Endothelial cell of umbilical vein (primary cell): Measurements from ENCODE around the gene FMN2. TPM values are rescaled to one million over a fixed set of nuclear protein-coding genes. Genes with fewer than 3 reads are reported as not detected.

Source experiments
- BruUV-seq: library from RNA; stranded (reverse); fragments of 400-500 nt; replicated peaks from 2 replicates; lab custom pipeline; 2021; lab: Mats Ljungman, UMichigan
- CTCF ChIA-PET: fragments of 300-600, 350-600 bp; sonication (Branson Sonifier 250); formaldehyde crosslinking; loops from one replicate; lab custom pipeline; 2021; ENCODE audit warnings: antibody characterized with exemption, inconsistent platforms; lab: Charles Lee
- POLR2A ChIA-PET: fragments of 300-600, 350-600 bp; sonication (Branson Sonifier 250); formaldehyde crosslinking; loops from one replicate; lab custom pipeline; 2021; ENCODE audit warnings: antibody characterized with exemption, inconsistent platforms; lab: Charles Lee
- DNase-seq: peaks from one replicate; pipeline ENCODE4 v3.0.0-alpha.2; 2011; ENCODE audit warnings: low read depth, low spot score
- FAIRE-seq: peaks from 2 replicates; lab custom pipeline; 2011; peaks lifted over from hg19 to GRCh38; lab: Jason Lieb, UNC
- H2AFZ ChIP-seq: 2 replicates; pipeline ENCODE4 v1.6.0; 2012; ENCODE audit warnings: low read depth, low read length, control low read depth, inconsistent platforms
- H3K27ac ChIP-seq: 2 replicates; pipeline ENCODE4 v1.5.1; 2011; ENCODE audit warnings: low read depth, mild to moderate bottlenecking, control low read depth, low read length, moderate library complexity; ENCODE audit not compliant: insufficient read depth
- H3K27me3 ChIP-seq, 2 experiments: 2 replicates each; pipeline versions ENCODE4 v1.6.0 to v1.6.1; 2011; ENCODE audit warnings: low read length in 2 of 2, mixed read lengths in 1 of 2; ENCODE audit not compliant: control insufficient read depth in 2 of 2, insufficient read depth in 2 of 2
- H3K36me3 ChIP-seq, 2 experiments: 2 replicates in 1 of 2; 3 replicates in 1 of 2; pipeline ENCODE4 v1.5.1; 2011; ENCODE audit warnings: low read length in 2 of 2, mild to moderate bottlenecking in 1 of 2, moderate library complexity in 1 of 2; ENCODE audit not compliant: control insufficient read depth in 2 of 2, insufficient read depth in 2 of 2; ENCODE audit errors: extremely low read depth in 1 of 2
- H3K4me1 ChIP-seq: 3 replicates; pipeline ENCODE4 v1.5.1; 2011; ENCODE audit warnings: mild to moderate bottlenecking, low read length; ENCODE audit not compliant: control insufficient read depth, insufficient read depth; ENCODE audit errors: extremely low read depth
- H3K4me2 ChIP-seq: 2 replicates; pipeline ENCODE4 v1.6.1; 2011; ENCODE audit warnings: low read length, control low read depth, mixed read lengths; ENCODE audit not compliant: insufficient read depth
- H3K4me3 ChIP-seq, 3 experiments: fragments of 200-600 bp in 1 of 3; sonication (generic), shearing (Covaris generic) in 1 of 3; replicated peaks in 1 of 3; 2 replicates each; pipeline ENCODE4 v1.5.1; 2011 to 2016; ENCODE audit warnings: control low read depth in 3 of 3, low read length in 3 of 3, mild to moderate bottlenecking in 2 of 3, inconsistent platforms in 1 of 3, low read depth in 1 of 3, moderate library complexity in 1 of 3; ENCODE audit not compliant: insufficient read depth in 1 of 3
- H3K79me2 ChIP-seq: 2 replicates; pipeline ENCODE4 v1.6.0; 2012; ENCODE audit warnings: low read length, inconsistent platforms; ENCODE audit not compliant: control insufficient read depth, insufficient read depth
- H3K9ac ChIP-seq: replicated peaks from 2 replicates; pipeline ENCODE3; 2011; ENCODE audit warnings: low read length, control low read depth; ENCODE audit not compliant: insufficient read depth; ENCODE audit errors: extremely low read depth
- H3K9me1 ChIP-seq: replicated peaks from 3 replicates; pipeline ENCODE4 v1.6.0; 2011; ENCODE audit warnings: mild to moderate bottlenecking, low read length; ENCODE audit not compliant: control insufficient read depth, insufficient read depth; ENCODE audit errors: extremely low read depth
- H3K9me3 ChIP-seq: replicated peaks from 2 replicates; pipeline ENCODE4 v1.5.1; 2012; ENCODE audit warnings: low read length, inconsistent platforms; ENCODE audit not compliant: control insufficient read depth, insufficient read depth
- H4K20me1 ChIP-seq: replicated peaks from 2 replicates; pipeline ENCODE3; 2011; ENCODE audit warnings: mild to moderate bottlenecking, low read length; ENCODE audit not compliant: control insufficient read depth, insufficient read depth; ENCODE audit errors: extremely low read depth
- EZH2 ChIP-seq: IDR thresholded peaks from 2 replicates; pipeline ENCODE4 v1.6.1; 2012; ENCODE audit warnings: borderline replicate concordance, low read depth, mild to moderate bottlenecking, moderate library complexity, low read length, inconsistent platforms; ENCODE audit not compliant: severe bottlenecking
- FOS ChIP-seq: IDR thresholded peaks from 2 replicates; pipeline ENCODE4 v1.6.1; 2011; ENCODE audit warnings: mild to moderate bottlenecking, low read length, moderate library complexity, borderline replicate concordance; ENCODE audit not compliant: insufficient read depth
- GATA2 ChIP-seq: IDR thresholded peaks from 2 replicates; pipeline ENCODE4 v1.7.0; 2011; ENCODE audit warnings: low read depth, mild to moderate bottlenecking, moderate library complexity, mixed read lengths, low read length; ENCODE audit not compliant: insufficient read length, insufficient read depth
- JUN ChIP-seq: IDR thresholded peaks from 2 replicates; pipeline ENCODE4 v1.6.1; 2011; ENCODE audit warnings: borderline replicate concordance, low read depth; ENCODE audit not compliant: insufficient read length, insufficient read depth
- MYC ChIP-seq: IDR thresholded peaks from one replicate; pipeline ENCODE4 v1.6.1; 2011; ENCODE audit warnings: mild to moderate bottlenecking, low read depth, low read length
- POLR2A ChIP-seq: IDR thresholded peaks from 2 replicates; pipeline ENCODE4 v1.6.1; 2012; ENCODE audit warnings: low read depth, mild to moderate bottlenecking, control low read depth, low read length
- POLR2AphosphoS5 ChIP-seq: IDR thresholded peaks from 2 replicates; pipeline ENCODE4 v1.6.1; 2012; ENCODE audit warnings: low read depth, mild to moderate bottlenecking, control low read depth, low read length, moderate library complexity; ENCODE audit not compliant: insufficient read depth
- dilution Hi-C: fragments of 300-500 bp; cut with MboI; formaldehyde crosslinking; loops from one replicate; pipeline ENCODE4 v1.15.0; 2019; ENCODE audit warnings: low sequenced_read_pairs; ENCODE audit not compliant: extremely low pct_ligation_motif_present
- intact Hi-C: fragments of 100-400 bp; cut with micrococcal nuclease; formaldehyde crosslinking; loops from one replicate; pipeline ENCODE4 v1.10.0; 2022
- polyA plus RNA-seq, 4 experiments: library from polyadenylated mRNA; depleted of rRNA in 3 of 4; stranded (reverse) in 3 of 4; unstranded in 1 of 4; fragments of >200 nt; gene quantifications; 2 replicates each; pipeline versions ENCODE4 v1.2.1 to v1.2.3, GENCODE V29; 2011 to 2012; ENCODE audit warnings: missing spikeins in 1 of 4
- total RNA-seq: library from RNA; stranded (reverse); gene quantifications from 2 replicates; pipeline ENCODE4 v1.2.3, GENCODE V29; 2021
- TF ChIP-seq, protein P1 (sequence below), 2 donors: IDR thresholded peaks; 1 replicate in 1 of 2; 2 replicates in 1 of 2; pipeline ENCODE4 v1.5.1; 2011; ENCODE audit warnings: low read length in 2 of 2, mild to moderate bottlenecking in 2 of 2, moderate library complexity in 2 of 2, control low read depth in 1 of 2, inconsistent platforms in 1 of 2, low read depth in 1 of 2; ENCODE audit not compliant: insufficient read depth in 1 of 2; ENCODE audit errors: extremely low read depth in 1 of 2
- TF ChIP-seq, protein P2 (sequence below): IDR thresholded peaks from 2 replicates; pipeline ENCODE4 v1.6.1; 2011; ENCODE audit not compliant: insufficient read depth, insufficient read length

The FMN2 gene
- total and polyA plus RNA-seq, 2 donors (not counting 3 experiments of a cell fraction or from before 2014, with no cell fraction given): not detected

DNA sequence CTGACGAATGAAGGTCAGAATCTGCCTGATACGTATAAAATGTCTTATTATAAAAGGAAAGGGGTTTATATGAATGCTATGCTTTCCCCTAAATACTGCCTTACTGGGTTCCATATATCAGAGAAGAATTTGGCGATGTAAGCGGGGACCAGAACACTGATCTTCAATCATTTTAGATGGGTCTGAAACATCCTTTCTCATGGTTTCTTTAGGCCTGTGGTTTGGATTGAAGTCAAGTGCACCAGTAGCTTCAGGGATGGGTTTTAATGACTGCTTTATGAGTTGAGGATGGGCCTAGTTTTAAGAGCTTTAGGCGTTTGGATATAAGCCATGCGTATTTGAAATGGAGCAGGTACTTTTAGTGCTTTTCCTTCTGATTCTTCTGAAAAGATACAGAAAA lies 6.9 kb downstream of the FMN2 start:
- dilution Hi-C loops (no loop called here), intact Hi-C loops (no loop called here)
- POLR2A ChIA-PET: no interaction called here
- Histone ChIP-seq H3K4me1 (no peaks in the 10 kb centered on the region), H2AFZ (no peak overlapping the region), H3K9me3 (no peaks in the 10 kb centered on the region), H3K9me1 (no peaks in the 10 kb centered on the region), H3K4me3 (no peak overlapping the region), H3K27ac (no peak overlapping the region), H3K79me2 (no peaks in the 10 kb centered on the region), H3K9ac (no peak overlapping the region), H3K4me2 (no peak overlapping the region), H3K36me3 (no peaks in the 10 kb centered on the region), H3K27me3 (peaks cover 8 to 13% of the 10 kb centered on the region in 2 experiments), H4K20me1 (no peaks in the 10 kb centered on the region)
- BruUV-seq: no TSS peak
- TF ChIP-seq JUN (no peak), POLR2AphosphoS5 (no peak), MYC (no peak), POLR2A (no peak), FOS (no peak), GATA2 (no peak), EZH2 (no peak)
- TF ChIP-seq, protein P1, sequence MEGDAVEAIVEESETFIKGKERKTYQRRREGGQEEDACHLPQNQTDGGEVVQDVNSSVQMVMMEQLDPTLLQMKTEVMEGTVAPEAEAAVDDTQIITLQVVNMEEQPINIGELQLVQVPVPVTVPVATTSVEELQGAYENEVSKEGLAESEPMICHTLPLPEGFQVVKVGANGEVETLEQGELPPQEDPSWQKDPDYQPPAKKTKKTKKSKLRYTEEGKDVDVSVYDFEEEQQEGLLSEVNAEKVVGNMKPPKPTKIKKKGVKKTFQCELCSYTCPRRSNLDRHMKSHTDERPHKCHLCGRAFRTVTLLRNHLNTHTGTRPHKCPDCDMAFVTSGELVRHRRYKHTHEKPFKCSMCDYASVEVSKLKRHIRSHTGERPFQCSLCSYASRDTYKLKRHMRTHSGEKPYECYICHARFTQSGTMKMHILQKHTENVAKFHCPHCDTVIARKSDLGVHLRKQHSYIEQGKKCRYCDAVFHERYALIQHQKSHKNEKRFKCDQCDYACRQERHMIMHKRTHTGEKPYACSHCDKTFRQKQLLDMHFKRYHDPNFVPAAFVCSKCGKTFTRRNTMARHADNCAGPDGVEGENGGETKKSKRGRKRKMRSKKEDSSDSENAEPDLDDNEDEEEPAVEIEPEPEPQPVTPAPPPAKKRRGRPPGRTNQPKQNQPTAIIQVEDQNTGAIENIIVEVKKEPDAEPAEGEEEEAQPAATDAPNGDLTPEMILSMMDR (IDR thresholded peaks at IDR 0.05; ENCODE audit: extremely low read depth in 1 of 2, insufficient read depth in 1 of 2, low read depth in 1 of 2, low read length in 2 of 2): no peak
- TF ChIP-seq, protein P2, sequence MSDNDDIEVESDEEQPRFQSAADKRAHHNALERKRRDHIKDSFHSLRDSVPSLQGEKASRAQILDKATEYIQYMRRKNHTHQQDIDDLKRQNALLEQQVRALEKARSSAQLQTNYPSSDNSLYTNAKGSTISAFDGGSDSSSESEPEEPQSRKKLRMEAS: no peak
- DNase-seq (no peak), FAIRE-seq (no peak)
- CTCF ChIA-PET: interaction anchor here (0.6 kb wide), 1 partner anchor 14 kb away, joined by 3 read pairs; no protein-coding TSS in a partner anchor
